Activated CD8-positive, alpha-beta memory T cell treated with anti-CD3 and anti-CD28 coated beads, Interleukin-2, amount 50 U/mL, for 4 hours (primary cell): ENCODE data around the gene MYORG.

Experiments
- DNase-seq: peaks from one replicate; pipeline ENCODE4 v3.0.0-alpha.2; 2020

Gene MYORG

GRCh38 chr9:34332076-34332964, 44.4 kb downstream of the MYORG start:
- DNase-seq: no peak

GRCh38 chr9:34331196-34331595, 45.5 kb downstream of the MYORG start:
- no peak for DNase-seq

GRCh38 chr9:34328987-34329832, 47.5 kb downstream of the MYORG start, which contains the start of the genes KIF24 and NUDT2:
KIF24 (minus strand) TSS chr9:34329268; CDS start chr9:34311346, 17,922 bp downstream.
NUDT2 (plus strand) TSS chr9:34329569; CDS start chr9:34339040, 9,471 bp downstream.
- DNase-seq: peak; percentile 90

GRCh38 chr9:34328500-34328986, 48.2 kb downstream of the MYORG start:
- no peak for DNase-seq

GRCh38 chr9:34326690-34327089, 50.0 kb downstream of the MYORG start:
- no peak for DNase-seq

GRCh38 chr9:34322899-34323591, 53.7 kb downstream of the MYORG start:
- no peak for DNase-seq

- no peak for DNase-seq
Measured at GRCh38 chr9:34321451-34321850, 55.2 kb downstream of the MYORG start.

GRCh38 chr9:34318163-34318790, 58.4 kb downstream of the MYORG start:
- no peak for DNase-seq

GRCh38 chr9:34317436-34317835, 59.3 kb downstream of the MYORG start:
- DNase-seq: no peak
